Activated CD8-positive, alpha-beta T cell treated with anti-CD3 and anti-CD28 coated beads for 36 hours (primary cell): Measurements from ENCODE around the gene GPR141. TPM values are rescaled to one million over a fixed set of nuclear protein-coding genes. Genes with fewer than 3 reads are reported as not detected.
"Not testable (repeated sequence)": the region's sequence is repeated elsewhere in the genome, so short reads cannot be mapped to it uniquely, and the experiment has no call there.

Experiments used
- ATAC-seq: fragments of 200-7000 bp; cut with Tn5 transposase; one replicate; pipeline ENCODE4 v1.10.0; 2021; ENCODE audit warnings: mild to moderate bottlenecking, moderate library complexity
- CTCF ChIA-PET: fragments of 350-600 bp; sonication (Branson Sonifier 250); formaldehyde crosslinking; loops from one replicate; lab custom pipeline; 2021; ENCODE audit warnings: antibody characterized with exemption; lab: Charles Lee
- POLR2A ChIA-PET: fragments of 350-600 bp; sonication (Branson Sonifier 250); formaldehyde crosslinking; loops from one replicate; lab custom pipeline; 2021; ENCODE audit warnings: antibody characterized with exemption; lab: Charles Lee
- DNase-seq: peaks from one replicate; pipeline ENCODE4 v3.0.0-alpha.2; 2020
- H3K27ac Mint-ChIP-seq: one replicate; pipeline ENCODE4 v1.8.0; 2021; ENCODE audit warnings: mild to moderate bottlenecking, mixed read lengths
- H3K27me3 Mint-ChIP-seq: one replicate; pipeline ENCODE4 v1.8.0; 2021; ENCODE audit warnings: mixed read lengths
- H3K36me3 Mint-ChIP-seq: one replicate; pipeline ENCODE4 v1.8.0; 2021; ENCODE audit warnings: low read depth, mixed read lengths
- H3K4me1 Mint-ChIP-seq: one replicate; pipeline ENCODE4 v1.8.0; 2021; ENCODE audit warnings: low read depth, mixed read lengths
- H3K4me3 Mint-ChIP-seq: one replicate; pipeline ENCODE4 v1.8.0; 2021; ENCODE audit warnings: mild to moderate bottlenecking, moderate library complexity, mixed read lengths
- H3K9me3 Mint-ChIP-seq: one replicate; pipeline ENCODE4 v1.8.0; 2021; ENCODE audit warnings: mixed read lengths
- intact Hi-C: fragments of 100-400 bp; cut with micrococcal nuclease; formaldehyde crosslinking; loops from one replicate; pipeline ENCODE4 v1.10.0; 2022
- total RNA-seq, 2 experiments: library from RNA; stranded (reverse); gene quantifications; one replicate each; pipeline ENCODE4 v1.2.3, GENCODE V29; 2021
- TF ChIP-seq, protein P1 (sequence below): fragments of 200-600 bp; IDR thresholded peaks from one replicate; pipeline ENCODE4 v1.8.0; 2022; ENCODE audit warnings: antibody characterized with exemption, mild to moderate bottlenecking

Gene GPR141
- total RNA-seq, 2 experiments from 2014 or later: not detected

DNA sequence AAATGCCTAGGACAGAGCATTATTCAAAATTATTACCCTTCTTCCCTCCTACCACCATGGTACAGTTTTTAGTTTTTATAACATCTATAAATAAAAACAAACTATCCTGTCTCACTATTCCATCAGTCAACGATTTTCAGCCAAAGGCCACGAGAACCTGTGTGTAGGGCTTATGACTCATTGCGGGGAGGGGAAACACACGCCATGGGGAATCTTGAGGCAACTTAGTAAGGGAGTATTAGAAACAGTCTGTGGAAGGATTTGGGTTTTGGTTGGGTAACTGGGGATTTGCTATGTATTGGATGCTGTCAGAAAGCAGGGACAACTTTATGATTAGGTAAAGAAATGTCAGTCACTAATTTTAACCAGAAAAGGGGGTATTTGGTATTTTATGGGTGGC is 14.7 kb downstream of the GPR141 start:
- peaks cover 2% of the 10 kb centered on the region for H3K27me3 Mint-ChIP-seq
- no peaks in the 10 kb centered on the region for H3K4me1 Mint-ChIP-seq
- ChIA-PET CTCF (no interaction called here), POLR2A (no interaction called here)
- TF ChIP-seq, protein P1, sequence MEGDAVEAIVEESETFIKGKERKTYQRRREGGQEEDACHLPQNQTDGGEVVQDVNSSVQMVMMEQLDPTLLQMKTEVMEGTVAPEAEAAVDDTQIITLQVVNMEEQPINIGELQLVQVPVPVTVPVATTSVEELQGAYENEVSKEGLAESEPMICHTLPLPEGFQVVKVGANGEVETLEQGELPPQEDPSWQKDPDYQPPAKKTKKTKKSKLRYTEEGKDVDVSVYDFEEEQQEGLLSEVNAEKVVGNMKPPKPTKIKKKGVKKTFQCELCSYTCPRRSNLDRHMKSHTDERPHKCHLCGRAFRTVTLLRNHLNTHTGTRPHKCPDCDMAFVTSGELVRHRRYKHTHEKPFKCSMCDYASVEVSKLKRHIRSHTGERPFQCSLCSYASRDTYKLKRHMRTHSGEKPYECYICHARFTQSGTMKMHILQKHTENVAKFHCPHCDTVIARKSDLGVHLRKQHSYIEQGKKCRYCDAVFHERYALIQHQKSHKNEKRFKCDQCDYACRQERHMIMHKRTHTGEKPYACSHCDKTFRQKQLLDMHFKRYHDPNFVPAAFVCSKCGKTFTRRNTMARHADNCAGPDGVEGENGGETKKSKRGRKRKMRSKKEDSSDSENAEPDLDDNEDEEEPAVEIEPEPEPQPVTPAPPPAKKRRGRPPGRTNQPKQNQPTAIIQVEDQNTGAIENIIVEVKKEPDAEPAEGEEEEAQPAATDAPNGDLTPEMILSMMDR: no peak
- DNase-seq: no peak
- no peak for ATAC-seq
- H3K4me3 Mint-ChIP-seq: no peak overlapping the region
- H3K27ac Mint-ChIP-seq: no peak overlapping the region
- H3K36me3 Mint-ChIP-seq: no peaks in the 10 kb centered on the region
- no peaks in the 10 kb centered on the region for H3K9me3 Mint-ChIP-seq
- intact Hi-C loops: no loop called here

DNA sequence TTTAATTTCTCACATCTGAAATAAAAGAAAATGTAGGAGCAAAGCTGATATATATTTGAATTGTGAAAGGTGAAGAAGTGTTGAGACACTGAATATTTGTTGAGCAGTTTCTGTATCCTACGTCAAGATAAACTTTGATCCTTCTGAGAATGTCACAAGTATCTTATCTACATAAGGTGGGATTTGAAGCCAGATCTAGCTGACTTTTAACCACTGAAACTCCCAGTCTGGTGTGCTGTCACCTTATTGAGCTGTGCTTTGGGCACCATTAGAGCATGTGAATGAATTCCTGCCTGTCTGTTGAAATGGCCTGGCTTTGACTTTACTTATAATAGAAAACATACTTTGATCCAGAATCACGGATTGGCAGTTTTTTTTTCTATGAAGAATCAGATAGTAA is 15.2 kb downstream of the GPR141 start:
- ATAC-seq (no peak), DNase-seq (no peak)
- Mint-ChIP-seq H3K27ac (no peak overlapping the region), H3K36me3 (no peaks in the 10 kb centered on the region), H3K9me3 (no peaks in the 10 kb centered on the region), H3K27me3 (peaks cover 2% of the 10 kb centered on the region), H3K4me1 (no peaks in the 10 kb centered on the region), H3K4me3 (no peak overlapping the region)
- ChIA-PET POLR2A (no interaction called here), CTCF (no interaction called here)
- intact Hi-C loops: no loop called here
- TF ChIP-seq, protein P1: no peak

DNA sequence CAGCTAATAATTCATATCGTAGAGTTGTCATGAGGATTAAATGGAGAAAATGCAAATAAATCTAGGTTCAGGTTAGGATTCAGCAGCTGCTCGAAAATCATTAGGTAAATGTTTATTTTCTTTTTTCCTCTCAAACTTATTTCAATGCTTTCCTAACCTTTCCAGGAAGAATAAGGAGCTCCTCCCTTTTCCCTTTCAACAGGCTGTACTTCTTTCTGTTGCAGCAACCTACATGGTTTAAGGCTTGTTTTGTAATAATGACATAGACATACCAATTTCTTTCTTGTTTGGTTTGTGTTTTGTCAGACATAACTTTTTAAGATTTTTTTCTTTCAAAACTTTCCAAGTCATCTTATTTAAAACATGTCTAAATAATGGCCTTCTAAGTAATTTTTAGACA is 18.2 kb downstream of the GPR141 start:
- H3K9me3 Mint-ChIP-seq: no peaks in the 10 kb centered on the region
- DNase-seq: no peak
- intact Hi-C loops: no loop called here
- CTCF ChIA-PET: no interaction called here
- no peak for ATAC-seq
- no peak overlapping the region for H3K27ac Mint-ChIP-seq
- no peak overlapping the region for H3K4me3 Mint-ChIP-seq
- no peaks in the 10 kb centered on the region for H3K27me3 Mint-ChIP-seq
- TF ChIP-seq, protein P1: no peak
- POLR2A ChIA-PET: no interaction called here
- H3K4me1 Mint-ChIP-seq: no peaks in the 10 kb centered on the region
- no peaks in the 10 kb centered on the region for H3K36me3 Mint-ChIP-seq

DNA sequence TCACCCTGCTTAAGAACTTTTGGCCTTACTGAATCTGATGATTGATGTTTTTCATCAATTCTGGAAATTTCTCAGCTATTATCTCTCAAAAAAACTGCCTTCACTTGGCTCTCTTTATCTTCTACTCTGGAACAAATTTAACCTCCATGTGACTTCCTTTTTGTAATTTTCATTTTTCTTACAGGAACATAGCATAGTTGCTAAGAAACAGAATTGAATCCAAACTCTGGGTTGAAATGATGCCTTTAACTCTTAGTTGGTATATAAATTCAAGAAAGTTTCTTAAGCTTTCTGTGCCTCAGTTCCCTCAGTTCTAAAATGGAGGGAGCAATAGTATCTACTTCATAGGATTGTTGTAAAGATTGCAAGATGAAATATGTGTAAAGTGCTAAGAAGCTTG is 19.8 kb downstream of the GPR141 start:
- H3K27me3 Mint-ChIP-seq: peaks cover 1% of the 10 kb centered on the region
- no peak overlapping the region for H3K4me3 Mint-ChIP-seq
- no peaks in the 10 kb centered on the region for H3K9me3 Mint-ChIP-seq
- CTCF ChIA-PET: interaction anchor here (1.2 kb wide), 1 partner anchor 9 kb away, joined by 3 read pairs; no protein-coding TSS in a partner anchor
- intact Hi-C loops: no loop called here
- DNase-seq (no peak), ATAC-seq (no peak)
- POLR2A ChIA-PET: no interaction called here
- H3K4me1 Mint-ChIP-seq: no peaks in the 10 kb centered on the region
- no peak overlapping the region for H3K27ac Mint-ChIP-seq
- TF ChIP-seq, protein P1: no peak
- no peaks in the 10 kb centered on the region for H3K36me3 Mint-ChIP-seq

DNA sequence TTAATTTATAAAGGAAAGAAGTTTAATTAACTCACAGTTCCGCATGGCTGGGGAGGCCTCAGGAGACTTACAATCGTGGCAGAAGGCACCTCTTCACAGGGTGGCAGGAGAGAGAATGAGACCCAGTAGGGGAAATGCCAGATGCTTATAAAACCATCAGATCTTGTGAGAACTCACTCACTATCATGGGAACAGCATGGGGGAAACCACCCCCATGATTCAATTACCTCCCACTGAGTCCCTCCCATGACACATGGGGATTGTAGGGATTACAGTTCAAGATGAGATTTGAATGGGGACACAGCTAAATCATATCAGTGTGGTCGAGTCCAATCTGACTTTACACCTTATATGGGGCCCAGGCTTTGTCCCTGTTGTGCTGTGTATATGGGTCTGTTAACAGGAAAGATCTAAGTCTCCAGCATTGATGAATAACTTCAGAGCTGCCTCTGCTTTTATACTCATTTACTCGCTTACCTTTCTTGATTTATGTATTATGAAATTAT is 20.8 kb downstream of the GPR141 start:
- H3K27ac Mint-ChIP-seq, H3K27me3 Mint-ChIP-seq, H3K9me3 Mint-ChIP-seq, DNase-seq, POLR2A ChIA-PET, H3K36me3 Mint-ChIP-seq, intact Hi-C loops, H3K4me3 Mint-ChIP-seq, H3K4me1 Mint-ChIP-seq, ATAC-seq: not testable (repeated sequence)
- CTCF ChIA-PET: interaction anchor here (1.2 kb wide), 1 partner anchor 10 kb away, joined by 3 read pairs; no protein-coding TSS in a partner anchor
